ENCODE measurements around the gene CAMSAP3.

DNA sequence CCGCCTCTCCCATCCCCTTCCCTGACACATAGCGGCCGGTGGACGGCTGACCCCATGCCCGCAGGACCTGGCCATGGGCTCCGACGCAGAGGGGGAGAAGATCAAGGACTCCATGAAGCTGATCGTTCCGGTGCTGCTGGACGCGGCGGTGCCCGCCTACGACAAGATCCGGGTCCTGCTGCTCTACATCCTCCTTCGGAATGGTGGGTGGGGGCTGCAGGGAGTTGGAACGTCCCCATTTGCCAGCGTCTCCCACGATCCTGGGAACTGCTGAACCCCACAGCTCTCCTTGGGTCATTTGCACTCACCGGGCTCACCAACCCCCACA lies 48.9 kb downstream of the CAMSAP3 start:
- TF ChIP-seq CTCF (IDR thresholded peaks at IDR 0.05) (no peak), ZFX (IDR thresholded peaks at IDR 0.05; ENCODE audit: borderline replicate concordance) (no peak)
